Astrocyte (in vitro differentiated cells and primary cell): Measurements from ENCODE around the gene CHAF1B. TPM values are rescaled to one million over a fixed set of nuclear protein-coding genes. Genes with fewer than 3 reads are reported as not detected.

Experiments used
- DNase-seq: peaks from one replicate; pipeline ENCODE4 v3.0.0-alpha.2; 2010; ENCODE audit warnings: low read depth
- FAIRE-seq: peaks from 2 replicates; lab custom pipeline; 2011; peaks lifted over from hg19 to GRCh38; lab: Jason Lieb, UNC
- H2AFZ ChIP-seq: 2 replicates; pipeline ENCODE4 v1.6.0; 2012; ENCODE audit warnings: low read depth, low read length, inconsistent platforms
- H3K27ac ChIP-seq: 2 replicates; pipeline ENCODE4 v1.5.1; 2011; ENCODE audit warnings: low read depth, low read length, inconsistent platforms
- H3K27me3 ChIP-seq: 2 replicates; pipeline ENCODE4 v1.6.0; 2011; ENCODE audit warnings: low read length, inconsistent platforms; ENCODE audit not compliant: insufficient read depth
- H3K36me3 ChIP-seq: 2 replicates; pipeline ENCODE4 v1.5.1; 2011; ENCODE audit warnings: low read length, inconsistent platforms; ENCODE audit not compliant: insufficient read depth
- H3K4me1 ChIP-seq: 2 replicates; pipeline ENCODE4 v1.5.1; 2011; ENCODE audit warnings: low read length, inconsistent platforms; ENCODE audit not compliant: insufficient read depth
- H3K4me2 ChIP-seq: 2 replicates; pipeline ENCODE4 v1.6.0; 2012; ENCODE audit warnings: low read length, inconsistent platforms
- H3K4me3 ChIP-seq: 2 replicates; pipeline ENCODE4 v1.5.1; 2011; ENCODE audit warnings: low read depth, mild to moderate bottlenecking, low read length, inconsistent platforms; ENCODE audit not compliant: insufficient read depth
- H3K79me2 ChIP-seq: 2 replicates; pipeline ENCODE4 v1.6.0; 2012; ENCODE audit warnings: mild to moderate bottlenecking, low read length, inconsistent platforms; ENCODE audit not compliant: insufficient read depth
- H3K9ac ChIP-seq: 2 replicates; pipeline ENCODE4 v1.6.0; 2012; ENCODE audit warnings: mild to moderate bottlenecking, low read length, inconsistent platforms
- H3K9me3 ChIP-seq: 2 replicates; pipeline ENCODE4 v1.5.1; 2012; ENCODE audit warnings: low read depth, mild to moderate bottlenecking, low read length, inconsistent platforms; ENCODE audit not compliant: insufficient read depth
- H4K20me1 ChIP-seq: 2 replicates; pipeline ENCODE4 v1.6.0; 2012; ENCODE audit warnings: low read length, inconsistent platforms; ENCODE audit not compliant: insufficient read depth
- H3K27ac Mint-ChIP-seq: one replicate; pipeline ENCODE4 v1.8.0; 2021; ENCODE audit warnings: mild to moderate bottlenecking, mixed read lengths; ENCODE audit not compliant: unreplicated experiment
- H3K27me3 Mint-ChIP-seq: one replicate; pipeline ENCODE4 v1.8.0; 2021; ENCODE audit warnings: low read depth, mixed read lengths; ENCODE audit not compliant: unreplicated experiment
- H3K36me3 Mint-ChIP-seq: one replicate; pipeline ENCODE4 v1.8.0; 2021; ENCODE audit warnings: low read depth, mixed read lengths; ENCODE audit not compliant: unreplicated experiment
- H3K4me1 Mint-ChIP-seq: one replicate; pipeline ENCODE4 v1.8.0; 2021; ENCODE audit warnings: low read depth, mixed read lengths; ENCODE audit not compliant: unreplicated experiment
- H3K4me3 Mint-ChIP-seq: one replicate; pipeline ENCODE4 v1.8.0; 2021; ENCODE audit warnings: mild to moderate bottlenecking, moderate library complexity, mixed read lengths; ENCODE audit not compliant: unreplicated experiment
- H3K9me3 Mint-ChIP-seq: one replicate; pipeline ENCODE4 v1.8.0; 2021; ENCODE audit warnings: mild to moderate bottlenecking, mixed read lengths; ENCODE audit not compliant: unreplicated experiment
- EZH2 ChIP-seq: IDR thresholded peaks from 2 replicates; pipeline ENCODE4 v1.6.1; 2012; ENCODE audit warnings: mild to moderate bottlenecking, low read length, inconsistent platforms; ENCODE audit not compliant: insufficient read depth
- total RNA-seq: library from RNA; stranded (reverse); gene quantifications from 2 replicates; pipeline ENCODE4 v1.2.1, GENCODE V29; 2021
- TF ChIP-seq, protein P1 (sequence below): IDR thresholded peaks from 2 replicates; pipeline ENCODE4 v1.5.1; 2011; ENCODE audit warnings: low read depth, mild to moderate bottlenecking, inconsistent platforms, low read length, moderate library complexity; ENCODE audit not compliant: insufficient read depth

Gene CHAF1B
- total RNA-seq, 1 donor from 2014 or later: 2.8 TPM

DNA sequence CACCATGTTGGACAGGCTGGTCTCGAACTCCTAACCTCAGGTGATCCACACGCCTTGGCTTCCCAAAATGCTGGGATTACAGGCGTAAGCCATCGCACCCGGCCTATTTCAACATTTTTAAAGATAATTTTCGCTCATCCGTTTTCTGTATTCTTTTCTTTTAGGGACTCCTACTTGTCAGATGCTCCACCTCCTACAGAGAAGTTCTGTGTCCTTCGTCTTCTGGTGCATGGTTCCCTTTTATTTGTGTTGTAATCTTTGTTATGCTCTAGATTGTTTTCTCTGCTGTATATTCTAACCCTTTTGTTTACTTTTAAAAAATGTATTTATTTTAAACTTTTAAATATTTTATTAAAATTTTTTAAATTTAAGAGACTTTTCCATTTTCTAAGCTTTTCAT, 66.3 kb downstream of the CHAF1B start:
- no peak for DNase-seq
- Mint-ChIP-seq H3K9me3 (peaks cover 3% of the 10 kb centered on the region), H3K27me3 (no peaks in the 10 kb centered on the region), H3K4me3 (no peak overlapping the region), H3K36me3 (peaks cover 5% of the 10 kb centered on the region), H3K27ac (peak overlapping the region; percentile 58), H3K4me1 (peaks cover 32% of the 10 kb centered on the region)
- peaks cover 17% of the 10 kb centered on the region for H3K4me1 ChIP-seq
- peaks cover 4% of the 10 kb centered on the region for H3K79me2 ChIP-seq
- H3K4me3 ChIP-seq: no peak overlapping the region
- no peaks in the 10 kb centered on the region for H3K27me3 ChIP-seq
- TF ChIP-seq, protein P1, sequence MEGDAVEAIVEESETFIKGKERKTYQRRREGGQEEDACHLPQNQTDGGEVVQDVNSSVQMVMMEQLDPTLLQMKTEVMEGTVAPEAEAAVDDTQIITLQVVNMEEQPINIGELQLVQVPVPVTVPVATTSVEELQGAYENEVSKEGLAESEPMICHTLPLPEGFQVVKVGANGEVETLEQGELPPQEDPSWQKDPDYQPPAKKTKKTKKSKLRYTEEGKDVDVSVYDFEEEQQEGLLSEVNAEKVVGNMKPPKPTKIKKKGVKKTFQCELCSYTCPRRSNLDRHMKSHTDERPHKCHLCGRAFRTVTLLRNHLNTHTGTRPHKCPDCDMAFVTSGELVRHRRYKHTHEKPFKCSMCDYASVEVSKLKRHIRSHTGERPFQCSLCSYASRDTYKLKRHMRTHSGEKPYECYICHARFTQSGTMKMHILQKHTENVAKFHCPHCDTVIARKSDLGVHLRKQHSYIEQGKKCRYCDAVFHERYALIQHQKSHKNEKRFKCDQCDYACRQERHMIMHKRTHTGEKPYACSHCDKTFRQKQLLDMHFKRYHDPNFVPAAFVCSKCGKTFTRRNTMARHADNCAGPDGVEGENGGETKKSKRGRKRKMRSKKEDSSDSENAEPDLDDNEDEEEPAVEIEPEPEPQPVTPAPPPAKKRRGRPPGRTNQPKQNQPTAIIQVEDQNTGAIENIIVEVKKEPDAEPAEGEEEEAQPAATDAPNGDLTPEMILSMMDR: no peak
- no peak for TF ChIP-seq EZH2
- no peak overlapping the region for H3K9ac ChIP-seq
- H3K36me3 ChIP-seq: peaks cover 3% of the 10 kb centered on the region
- H3K4me2 ChIP-seq: no peak overlapping the region
- no peaks in the 10 kb centered on the region for H3K9me3 ChIP-seq
- H4K20me1 ChIP-seq: no peaks in the 10 kb centered on the region
- no peak for FAIRE-seq
- H3K27ac ChIP-seq: no peak overlapping the region
- no peak overlapping the region for H2AFZ ChIP-seq

GRCh38 chr21:36452281-36452825, 67.2 kb downstream of the CHAF1B start:
- H3K4me3 ChIP-seq: no peak overlapping the region
- peaks cover 15% of the 10 kb centered on the region for H3K4me1 ChIP-seq
- H3K4me2 ChIP-seq: no peak overlapping the region
- peaks cover 4% of the 10 kb centered on the region for H3K79me2 ChIP-seq
- TF ChIP-seq, protein P1: no peak
- no peak for TF ChIP-seq EZH2
- no peaks in the 10 kb centered on the region for H3K9me3 ChIP-seq
- DNase-seq: no peak
- Mint-ChIP-seq H3K9me3 (peaks cover 3% of the 10 kb centered on the region), H3K27ac (no peak overlapping the region), H3K4me1 (peaks cover 28% of the 10 kb centered on the region), H3K4me3 (no peak overlapping the region), H3K36me3 (peaks cover 7% of the 10 kb centered on the region), H3K27me3 (no peaks in the 10 kb centered on the region)
- no peak for FAIRE-seq
- no peaks in the 10 kb centered on the region for H3K27me3 ChIP-seq
- no peak overlapping the region for H3K27ac ChIP-seq
- no peaks in the 10 kb centered on the region for H3K36me3 ChIP-seq
- H2AFZ ChIP-seq: no peak overlapping the region
- no peaks in the 10 kb centered on the region for H4K20me1 ChIP-seq
- H3K9ac ChIP-seq: no peak overlapping the region

GRCh38 chr21:36454093-36454531, 68.9 kb downstream of the CHAF1B start:
- H3K9me3 ChIP-seq: no peaks in the 10 kb centered on the region
- H3K4me2 ChIP-seq: no peak overlapping the region
- TF ChIP-seq EZH2: no peak
- TF ChIP-seq, protein P1: no peak
- H3K4me1 ChIP-seq: peaks cover 15% of the 10 kb centered on the region
- no peak overlapping the region for H3K27ac ChIP-seq
- Mint-ChIP-seq H3K9me3 (peaks cover 3% of the 10 kb centered on the region), H3K4me1 (peaks cover 20% of the 10 kb centered on the region), H3K27ac (peak overlapping the region; percentile 5), H3K27me3 (no peaks in the 10 kb centered on the region), H3K4me3 (peak overlapping the region; percentile 22), H3K36me3 (peaks cover 7% of the 10 kb centered on the region)
- no peaks in the 10 kb centered on the region for H3K27me3 ChIP-seq
- no peak for DNase-seq
- H2AFZ ChIP-seq: no peak overlapping the region
- H3K36me3 ChIP-seq: no peaks in the 10 kb centered on the region
- no peak overlapping the region for H3K4me3 ChIP-seq
- H3K79me2 ChIP-seq: peaks cover 4% of the 10 kb centered on the region
- peak overlapping the region; percentile 30 for H3K9ac ChIP-seq
- no peak for FAIRE-seq
- no peaks in the 10 kb centered on the region for H4K20me1 ChIP-seq
